Gastroesophageal sphincter (tissue), 4 donors: ENCODE data around the gene YWHAE. TPM values are rescaled to one million over a fixed set of nuclear protein-coding genes. Genes with fewer than 3 reads are reported as not detected.
"Not testable (repeated sequence)": the region's sequence is repeated elsewhere in the genome, so short reads cannot be mapped to it uniquely, and the experiment has no call there.

Source experiments
- ATAC-seq: fragments of 150-250 bp; one replicate; pipeline ENCODE4 v1.9.1; 2016; ENCODE audit warnings: mild to moderate bottlenecking, moderate library complexity
- H3K27ac ChIP-seq, 4 donors: fragments of 200-600 bp; sonication (generic) in 3 of 4; 1 replicate in 3 of 4; 2 replicates in 1 of 4; pipeline ENCODE4 v1.5.1; 2016 to 2019
- H3K27me3 ChIP-seq: fragments of 200-600 bp; sonication (generic); one replicate; pipeline ENCODE4 v1.5.1; 2019
- H3K36me3 ChIP-seq, 2 donors: fragments of 200-600 bp; sonication (generic); one replicate each; pipeline ENCODE4 v1.5.1; 2019; ENCODE audit warnings: control low read depth in 1 of 2
- H3K4me1 ChIP-seq, 3 donors: fragments of 200-600 bp; sonication (generic); 1 replicate in 2 of 3; 2 replicates in 1 of 3; pipeline ENCODE4 v1.5.1; 2016 to 2019; ENCODE audit warnings: control low read depth in 2 of 3
- H3K4me3 ChIP-seq, 2 donors: fragments of 200-600 bp; sonication (generic); one replicate each; pipeline ENCODE4 v1.5.1; 2019; ENCODE audit warnings: mild to moderate bottlenecking in 1 of 2, moderate library complexity in 1 of 2
- H3K9me3 ChIP-seq, 3 donors: fragments of 200-600 bp; sonication (generic); one replicate each; pipeline ENCODE4 v1.5.1; 2017 to 2019; ENCODE audit warnings: control low read depth in 2 of 3
- EP300 ChIP-seq: sonication (generic); formaldehyde crosslinking; IDR thresholded peaks from one replicate; pipeline ENCODE4 v1.6.1; 2017; ENCODE audit warnings: antibody characterized with exemption, mild to moderate bottlenecking
- POLR2A ChIP-seq, 2 donors: fragments of 450-650 bp; IDR thresholded peaks; one replicate each; pipeline ENCODE4 v1.6.1; 2017; ENCODE audit warnings: antibody characterized with exemption in 2 of 2, mild to moderate bottlenecking in 2 of 2, moderate library complexity in 1 of 2
- POLR2AphosphoS5 ChIP-seq: sonication (generic); formaldehyde crosslinking; IDR thresholded peaks from one replicate; pipeline ENCODE4 v1.6.1; 2017; ENCODE audit warnings: antibody characterized with exemption
- WGBS, 2 donors: methylation state at CpG; one replicate each; pipeline ENCODE4 v1.1.5; 2018; ENCODE audit warnings: low coverage in 1 of 2; 5-methylcytosine and 5-hydroxymethylcytosine counted together
- total RNA-seq, 4 donors: library from RNA; depleted of rRNA; stranded (reverse); fragments of >200 nt; gene quantifications; one replicate each; pipeline ENCODE4 v1.1.0, GENCODE V29; 2016
- TF ChIP-seq, protein P1 (sequence below), 4 experiments: fragments of 200-600 bp in 2 of 4; fragments of 450-650 bp in 2 of 4; sonication (generic) in 1 of 4; IDR thresholded peaks; one replicate each; pipeline ENCODE4 v1.5.1; 2017 to 2019; ENCODE audit warnings: antibody characterized with exemption in 4 of 4, mild to moderate bottlenecking in 2 of 4, moderate library complexity in 2 of 4

Gene YWHAE
- total RNA-seq, 4 donors from 2014 or later = 359 to 456 (median 398) TPM

DNA sequence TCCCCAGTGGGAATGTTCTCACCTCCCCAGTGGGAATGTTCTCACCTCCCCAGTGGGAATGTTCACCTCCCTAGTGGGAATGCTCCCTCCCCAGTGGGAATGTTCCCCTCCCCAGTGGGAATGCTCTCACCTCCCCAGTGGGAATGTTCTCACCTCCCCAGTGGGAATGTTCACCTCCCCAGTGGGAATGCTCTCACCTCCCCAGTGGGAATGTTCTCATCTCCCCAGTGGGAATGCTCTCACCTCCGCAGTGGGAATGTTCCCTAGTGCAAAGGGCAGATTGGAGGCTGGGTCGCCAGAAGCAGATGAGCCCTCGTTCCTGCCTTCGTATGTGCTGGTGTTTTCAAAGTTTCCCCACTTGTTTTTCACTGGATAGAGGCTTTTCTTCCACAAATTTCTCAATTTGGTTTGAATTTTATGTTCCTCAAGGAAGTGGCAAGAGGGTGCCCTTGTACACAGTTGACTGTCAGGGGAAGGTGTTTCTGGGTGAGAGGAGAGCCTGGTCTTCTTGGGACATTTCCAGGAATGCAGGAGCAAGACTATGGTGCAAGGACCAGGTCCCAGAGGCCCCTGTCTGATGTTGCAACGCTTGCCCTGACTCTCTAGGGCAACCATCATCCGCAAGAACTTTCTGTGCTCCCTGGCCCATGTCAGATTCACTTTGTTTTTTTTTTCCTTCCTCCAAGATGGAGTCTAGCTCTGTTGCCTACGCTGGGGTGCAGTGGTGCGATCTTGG lies 86.6 kb downstream of the YWHAE start:
- peaks cover 43% of the 10 kb centered on the region for H3K27me3 ChIP-seq
- WGBS, 2 donors = 78% methylated on average over 7 of the region's 8 CpGs; no CpG with 5 or more reads in 1 of the 2 donors
- H3K27ac ChIP-seq = no peak overlapping the region
- H3K9me3 ChIP-seq = no peaks in the 10 kb centered on the region
- TF ChIP-seq POLR2A (IDR thresholded peaks at IDR 0.05) (no peak), POLR2AphosphoS5 (no peak), EP300 (no peak)
- TF ChIP-seq, protein P1, sequence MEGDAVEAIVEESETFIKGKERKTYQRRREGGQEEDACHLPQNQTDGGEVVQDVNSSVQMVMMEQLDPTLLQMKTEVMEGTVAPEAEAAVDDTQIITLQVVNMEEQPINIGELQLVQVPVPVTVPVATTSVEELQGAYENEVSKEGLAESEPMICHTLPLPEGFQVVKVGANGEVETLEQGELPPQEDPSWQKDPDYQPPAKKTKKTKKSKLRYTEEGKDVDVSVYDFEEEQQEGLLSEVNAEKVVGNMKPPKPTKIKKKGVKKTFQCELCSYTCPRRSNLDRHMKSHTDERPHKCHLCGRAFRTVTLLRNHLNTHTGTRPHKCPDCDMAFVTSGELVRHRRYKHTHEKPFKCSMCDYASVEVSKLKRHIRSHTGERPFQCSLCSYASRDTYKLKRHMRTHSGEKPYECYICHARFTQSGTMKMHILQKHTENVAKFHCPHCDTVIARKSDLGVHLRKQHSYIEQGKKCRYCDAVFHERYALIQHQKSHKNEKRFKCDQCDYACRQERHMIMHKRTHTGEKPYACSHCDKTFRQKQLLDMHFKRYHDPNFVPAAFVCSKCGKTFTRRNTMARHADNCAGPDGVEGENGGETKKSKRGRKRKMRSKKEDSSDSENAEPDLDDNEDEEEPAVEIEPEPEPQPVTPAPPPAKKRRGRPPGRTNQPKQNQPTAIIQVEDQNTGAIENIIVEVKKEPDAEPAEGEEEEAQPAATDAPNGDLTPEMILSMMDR (IDR thresholded peaks at IDR 0.05) = no peak
- H3K4me1 ChIP-seq = peaks cover 0 to 5% (median 0%) of the 10 kb centered on the region in 3 donors
- no peaks in the 10 kb centered on the region for H3K36me3 ChIP-seq
- no peak for ATAC-seq
- H3K4me3 ChIP-seq = no peak overlapping the region

DNA sequence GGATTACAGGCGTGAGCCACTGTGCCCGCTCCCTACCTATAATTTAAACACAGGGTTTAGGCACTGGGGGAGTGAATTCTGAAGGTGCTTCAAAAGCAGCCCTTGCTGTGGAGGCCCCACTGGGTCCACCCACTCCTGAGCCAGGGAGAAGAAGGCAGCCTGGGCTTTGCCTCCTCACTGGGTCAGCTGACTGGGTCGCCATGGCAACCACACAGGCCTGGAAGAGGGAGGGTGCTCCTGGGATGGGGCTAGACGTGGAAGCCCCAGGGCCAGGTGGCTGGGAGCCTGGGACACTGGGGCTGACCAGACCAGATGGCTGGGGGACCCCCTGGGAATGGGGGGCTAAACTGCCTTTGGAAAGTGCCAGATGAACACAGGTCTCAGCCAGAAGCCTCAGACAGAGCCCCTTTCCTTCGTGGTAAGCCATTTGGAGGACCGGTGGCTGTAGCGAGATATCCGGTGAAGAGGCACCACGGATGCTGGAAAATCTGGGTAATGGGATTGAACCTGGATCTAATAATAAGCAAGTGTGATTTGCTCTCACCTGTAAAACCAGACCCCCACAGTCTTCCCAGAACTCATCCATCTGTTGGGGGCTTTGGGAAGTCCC lies 87.7 kb downstream of the YWHAE start:
- ATAC-seq = no peak
- Histone ChIP-seq H3K4me3 (no peak overlapping the region), H3K9me3 (no peaks in the 10 kb centered on the region), H3K36me3 (no peaks in the 10 kb centered on the region), H3K4me1 (no peaks in the 10 kb centered on the region), H3K27me3 (peaks cover 43% of the 10 kb centered on the region), H3K27ac (no peak overlapping the region)
- TF ChIP-seq EP300 (no peak), POLR2AphosphoS5 (no peak), POLR2A (IDR thresholded peaks at IDR 0.05) (no peak)
- TF ChIP-seq, protein P1 (IDR thresholded peaks at IDR 0.05) = no peak
- WGBS, 2 donors = 65% methylated on average over 5 of the region's 9 CpGs; no CpG with 5 or more reads in 1 of the 2 donors

DNA sequence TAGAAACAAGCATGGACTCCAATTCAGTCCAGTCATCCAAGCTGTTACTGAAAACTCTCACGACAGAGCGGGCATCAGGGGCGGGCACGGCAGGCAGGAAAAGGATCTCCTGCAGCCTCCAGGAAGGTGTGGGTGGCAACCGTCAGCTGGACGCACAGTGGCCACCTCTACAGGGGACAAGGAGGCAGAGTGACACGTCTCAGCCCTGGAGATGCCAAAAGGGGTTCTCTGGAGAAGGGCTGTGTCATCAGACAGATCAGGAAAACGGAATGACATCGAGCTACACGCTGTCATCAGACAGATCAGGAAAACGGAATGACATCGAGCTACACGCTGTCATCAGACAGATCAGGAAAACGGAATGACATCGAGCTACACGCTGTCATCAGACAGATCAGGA lies 92.2 kb downstream of the YWHAE start:
- H3K4me3 ChIP-seq, H3K9me3 ChIP-seq, H3K36me3 ChIP-seq, H3K4me1 ChIP-seq, H3K27ac ChIP-seq, ATAC-seq: not testable (repeated sequence)
- 40 to 84% methylated on average over 4 to 5 of the region's 16 CpGs for WGBS, 2 donors
- peaks cover 48% of the 10 kb centered on the region for H3K27me3 ChIP-seq

GRCh38 chr17:1304962-1305563 lies 95.0 kb downstream of the YWHAE start:
- Histone ChIP-seq H3K27ac (no peak overlapping the region), H3K27me3 (peaks cover 63% of the 10 kb centered on the region)

GRCh38 chr17:1304522-1304921 lies 95.5 kb downstream of the YWHAE start:
- Histone ChIP-seq H3K9me3 (no peaks in the 10 kb centered on the region), H3K27me3 (peaks cover 68% of the 10 kb centered on the region), H3K4me1 (no peaks in the 10 kb centered on the region), H3K27ac (no peak overlapping the region), H3K36me3 (no peaks in the 10 kb centered on the region), H3K4me3 (no peak overlapping the region)
- WGBS, 2 donors = 33% methylated on average over 1 of the region's 5 CpGs; no CpG with 5 or more reads in 1 of the 2 donors
- ATAC-seq = no peak
- TF ChIP-seq, protein P1 (IDR thresholded peaks at IDR 0.05) = no peak
- TF ChIP-seq POLR2A (IDR thresholded peaks at IDR 0.05) = no peak
- TF ChIP-seq POLR2AphosphoS5 = no peak
- no peak for TF ChIP-seq EP300

More at GRCh38 chr17:1304962-1305563, 95.0 kb downstream of the YWHAE start:
- ATAC-seq = no peak
- Histone ChIP-seq H3K4me3 (no peak overlapping the region), H3K36me3 (no peaks in the 10 kb centered on the region), H3K9me3 (no peaks in the 10 kb centered on the region), H3K4me1 (no peaks in the 10 kb centered on the region)
- 73 to 83% methylated on average over 4 to 6 of the region's 19 CpGs for WGBS, 2 donors
- TF ChIP-seq POLR2AphosphoS5 = no peak
- no peak for TF ChIP-seq EP300
- TF ChIP-seq, protein P1 (IDR thresholded peaks at IDR 0.05) = no peak
- TF ChIP-seq POLR2A (IDR thresholded peaks at IDR 0.05) = no peak
